GM10248 (cell line): ENCODE results near the gene OR6C1.
"Not testable (repeated sequence)": the region's sequence is repeated elsewhere in the genome, so short reads cannot be mapped to it uniquely, and the experiment has no call there.

ENCODE experiments used
- CTCF ChIA-PET: fragments of 300-600 bp; sonication (Branson Sonifier 250); formaldehyde crosslinking; extraction: SDS; loops from one replicate; lab custom pipeline; 2021; ENCODE audit warnings: antibody characterized with exemption; lab: Yijun Ruan, JAX
- POLR2A ChIA-PET: fragments of 350-650 bp; sonication (Branson Sonifier 250); formaldehyde crosslinking; extraction: SDS; loops from one replicate; lab custom pipeline; 2020; ENCODE audit warnings: antibody characterized with exemption; lab: Yijun Ruan, JAX
- DNase-seq: peaks from one replicate; pipeline ENCODE4 v3.0.0; 2012; ENCODE audit errors: extremely low spot score
- CTCF ChIP-seq: IDR thresholded peaks from 2 replicates; pipeline ENCODE4 v1.5.1; 2012; ENCODE audit warnings: mild to moderate bottlenecking, low read depth; ENCODE audit errors: extremely low read depth, missing control alignments, control extremely low read depth

The OR6C1 gene

GRCh38 chr12:55336002-55336401 is 21.9 kb downstream of the OR6C1 start:
- DNase-seq, result no peak

GRCh38 chr12:55355338-55355737 is 41.2 kb downstream of the OR6C1 start:
- CTCF ChIA-PET, POLR2A ChIA-PET, DNase-seq: not testable (repeated sequence)

More at GRCh38 chr12:55336002-55336401, 21.9 kb downstream of the OR6C1 start:
- no peak for TF ChIP-seq CTCF
- CTCF ChIA-PET, result no interaction called here
- POLR2A ChIA-PET, result no interaction called here

GRCh38 chr12:55362675-55363074 is 48.5 kb downstream of the OR6C1 start, which contains the start of gene OR6C75:
OR6C75 (plus strand) TSS chr12:55362975; CDS start chr12:55365111, 2,136 bp downstream.
- ChIA-PET CTCF (interaction anchor here (0.8 kb wide), 1 partner anchor 10 kb away, joined by 3 read pairs; no protein-coding TSS in a partner anchor), POLR2A (no interaction called here)
- no peak for TF ChIP-seq CTCF
- no peak for DNase-seq

GRCh38 chr12:55365086-55365485 is 50.9 kb downstream of the OR6C1 start:
- DNase-seq, result no peak
- POLR2A ChIA-PET, result no interaction called here
- TF ChIP-seq CTCF, result no peak
- CTCF ChIA-PET, result interaction anchor here (1.8 kb wide), 1 partner anchor 12 kb away, joined by 6 read pairs; no protein-coding TSS in a partner anchor
